Measurements from ENCODE around the gene GFOD2.
A peak's percentile ranks its signal among the peaks of the same experiment; 100 is the strongest.

GFOD2 gene

DNA sequence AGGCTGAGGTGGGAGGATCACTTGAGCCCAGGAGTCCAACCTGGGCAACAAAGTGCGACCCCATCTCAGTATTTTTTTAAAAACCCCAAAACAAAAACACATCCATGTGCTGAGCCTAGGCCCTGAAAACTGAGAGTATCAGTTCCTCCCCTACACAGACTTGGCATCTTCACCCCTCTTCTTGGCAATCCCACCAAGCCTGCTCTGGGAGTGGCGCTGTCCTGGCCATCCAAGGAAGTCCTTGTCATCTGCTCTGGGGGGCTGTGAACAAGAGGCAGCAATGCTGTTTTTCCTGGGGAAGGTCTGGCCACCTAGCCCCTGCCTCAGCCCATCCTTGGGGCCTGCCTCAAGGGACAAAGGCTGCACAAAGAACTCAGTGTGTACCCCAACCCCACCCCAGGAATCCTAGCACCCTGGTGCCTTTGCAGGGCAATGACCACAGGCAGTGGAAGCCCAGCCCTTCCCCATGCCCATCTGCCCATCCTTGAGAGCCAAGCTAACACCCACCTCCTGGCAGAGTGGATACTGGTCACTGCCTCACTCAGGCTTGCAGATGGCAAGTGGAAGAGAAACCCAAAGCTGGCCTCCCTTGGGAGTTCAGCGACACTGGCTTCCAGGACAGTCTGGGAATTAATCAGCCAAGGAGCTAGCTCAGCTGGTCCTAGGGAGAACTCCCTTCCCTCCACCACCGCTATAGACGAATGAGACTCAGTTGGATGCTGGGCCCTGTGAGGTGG lies 14.8 kb upstream of the GFOD2 start:
- H3K27ac ChIP-seq: no peak overlapping the region

DNA sequence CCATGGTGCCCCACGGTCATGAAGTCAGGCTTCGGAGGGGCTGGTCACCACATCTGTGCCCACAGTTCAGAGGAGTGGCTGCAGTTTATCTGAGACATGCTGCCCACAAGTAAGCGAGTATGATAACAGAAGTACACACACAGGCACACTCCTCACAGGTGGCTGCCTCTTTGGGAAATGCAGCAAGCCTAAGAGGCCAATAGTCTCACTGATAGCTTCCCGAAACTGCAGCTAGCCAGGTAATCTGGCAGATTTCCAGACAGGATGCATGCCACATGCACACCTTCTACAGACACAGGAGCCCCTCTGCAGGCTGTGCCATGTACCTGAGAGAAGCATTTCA lies 12.6 kb upstream of the GFOD2 start:
- DNase-seq (ENCODE audit: low read depth, low spot score): no peak
- H3K27ac ChIP-seq: no peak overlapping the region

More for the DNA sequence above, 14.8 kb upstream of the GFOD2 start:
- no peak for DNase-seq (ENCODE audit: low read depth, low spot score)

DNA sequence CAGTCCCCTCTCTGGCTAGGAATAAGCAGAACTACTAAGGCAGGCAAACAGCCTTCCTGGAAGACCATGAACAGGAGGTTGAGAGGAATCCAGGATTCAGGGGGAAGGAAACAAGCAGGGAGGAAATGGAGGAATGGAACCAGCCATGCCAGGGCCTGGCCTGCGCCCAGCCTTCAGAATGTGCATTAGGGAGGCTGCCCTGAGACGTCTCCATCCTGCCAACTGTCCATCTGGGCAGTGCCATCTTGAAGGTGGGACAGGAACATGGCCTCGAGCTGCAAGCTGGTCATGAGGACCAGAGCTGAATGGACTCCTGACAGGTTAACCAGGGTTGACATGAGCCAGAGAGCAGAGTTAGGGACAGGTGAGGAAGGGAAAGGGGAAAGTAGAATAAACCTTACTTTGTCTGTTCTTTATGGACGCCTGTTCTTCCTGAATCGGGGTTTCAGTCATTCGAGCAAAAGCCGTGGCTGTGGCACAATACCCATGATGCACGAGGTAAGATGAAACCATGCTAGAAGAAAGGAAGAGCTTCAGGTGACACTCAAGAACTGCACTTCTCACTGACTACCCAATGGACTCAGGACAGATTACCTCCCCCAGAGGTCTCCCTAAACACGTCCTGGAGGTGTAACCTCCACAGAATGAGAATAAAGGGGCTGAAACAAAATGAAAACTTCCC lies 12.1 kb upstream of the GFOD2 start:
- no peak overlapping the region for H3K27ac ChIP-seq

DNA sequence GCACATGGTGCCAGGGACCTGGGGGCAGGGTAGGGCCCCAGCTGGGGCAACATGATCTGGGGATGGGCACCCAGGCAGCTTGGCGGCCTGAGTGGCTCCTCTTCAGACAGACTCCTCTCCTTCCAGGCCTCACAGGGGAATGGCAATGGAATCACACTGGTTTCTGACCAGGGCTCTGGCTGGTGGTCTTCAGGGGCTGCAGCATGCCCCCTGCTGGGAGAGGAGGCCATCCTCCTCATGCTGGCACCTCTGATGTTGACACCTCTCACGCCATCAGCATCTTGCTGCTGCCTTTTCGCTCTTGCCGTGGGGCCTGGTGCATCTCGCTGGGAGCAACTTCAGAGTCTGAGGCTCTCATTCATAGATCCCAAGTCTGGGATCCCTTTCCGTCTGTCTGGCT lies 11.2 kb upstream of the GFOD2 start:
- H3K27ac ChIP-seq: no peak overlapping the region
- no peak for DNase-seq (ENCODE audit: low read depth, low spot score)

More for the DNA sequence above, 12.1 kb upstream of the GFOD2 start:
- DNase-seq (ENCODE audit: low read depth, low spot score): no peak

DNA sequence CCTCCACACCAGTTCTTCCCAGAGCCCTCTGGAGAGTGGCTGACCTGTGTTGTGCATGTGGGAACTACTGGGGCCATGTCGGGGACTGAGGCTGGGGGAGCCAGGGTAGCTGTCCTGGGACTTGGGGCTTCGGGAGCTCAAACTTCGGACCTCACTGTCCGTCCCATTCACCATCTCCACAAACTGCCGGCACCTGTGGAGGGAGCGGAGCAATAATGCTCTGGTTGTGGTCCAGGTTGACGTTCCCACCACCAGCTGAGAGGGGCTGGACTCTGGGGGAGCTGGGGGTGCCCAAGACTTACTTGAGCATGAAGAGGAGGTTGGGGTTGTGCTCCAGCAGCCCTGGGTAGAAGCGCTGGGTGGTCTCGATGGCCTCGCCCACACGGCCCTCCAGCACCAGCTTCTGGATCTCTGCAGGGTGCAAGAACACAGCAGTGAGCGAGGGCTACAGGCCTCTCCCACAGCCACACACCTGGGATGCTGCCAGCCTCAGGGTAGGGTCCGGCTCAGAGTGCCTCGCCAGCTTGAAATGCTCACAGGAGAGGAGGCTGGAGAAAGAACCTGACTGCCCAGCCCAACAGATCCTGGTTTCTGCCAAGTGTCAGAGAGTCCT lies 10.6 kb upstream of the GFOD2 start:
- no peak for DNase-seq (ENCODE audit: low read depth, low spot score)

DNA sequence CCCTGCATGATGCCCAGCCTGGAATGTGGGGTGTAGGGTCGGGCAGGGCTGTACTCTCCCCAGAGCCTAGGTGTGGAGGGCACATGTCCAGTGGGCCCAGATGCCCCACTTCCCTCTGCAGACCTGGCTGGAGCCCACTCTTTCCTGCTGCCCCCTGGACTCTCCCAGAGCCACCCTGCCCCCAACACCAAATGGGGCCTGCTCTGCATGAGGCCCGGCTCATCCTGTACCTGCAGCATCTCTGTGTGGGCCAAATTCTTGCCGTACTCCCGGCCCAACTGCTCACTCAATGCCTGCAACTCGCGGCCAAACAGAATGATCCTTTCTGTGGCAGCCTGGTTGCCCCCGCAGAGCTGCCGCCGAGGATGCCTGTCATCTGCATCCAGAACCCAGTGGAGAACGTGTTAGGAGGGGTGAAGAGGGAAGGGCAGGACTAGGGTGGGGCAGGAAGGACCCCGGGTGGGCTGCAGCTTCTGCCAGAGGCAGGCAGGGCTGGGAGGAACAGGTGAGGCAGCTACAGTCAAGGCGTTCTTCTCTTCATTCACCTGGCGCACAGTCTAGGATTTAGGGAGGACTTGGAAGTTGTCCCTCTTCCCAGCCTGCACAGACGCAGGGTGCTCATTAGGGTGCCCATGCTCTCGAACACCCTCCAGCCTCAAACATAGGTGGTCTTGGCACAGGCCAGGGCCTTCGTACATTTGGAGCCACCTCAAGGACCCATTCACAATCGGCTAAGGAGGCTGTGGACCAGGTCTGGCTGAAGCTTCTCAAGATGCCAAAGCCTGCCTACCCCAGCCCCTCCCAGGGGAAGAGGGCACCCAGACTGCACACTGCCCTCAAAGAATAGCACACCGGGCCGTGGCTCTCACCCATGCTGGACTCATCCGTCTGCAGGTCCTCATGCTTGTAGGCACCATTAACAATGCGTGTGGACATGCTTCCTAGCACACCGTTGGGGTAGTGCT lies 8.7 kb upstream of the GFOD2 start:
- no peak for DNase-seq (ENCODE audit: low read depth, low spot score)

More for the DNA sequence above, 10.6 kb upstream of the GFOD2 start:
- no peak overlapping the region for H3K27ac ChIP-seq

DNA sequence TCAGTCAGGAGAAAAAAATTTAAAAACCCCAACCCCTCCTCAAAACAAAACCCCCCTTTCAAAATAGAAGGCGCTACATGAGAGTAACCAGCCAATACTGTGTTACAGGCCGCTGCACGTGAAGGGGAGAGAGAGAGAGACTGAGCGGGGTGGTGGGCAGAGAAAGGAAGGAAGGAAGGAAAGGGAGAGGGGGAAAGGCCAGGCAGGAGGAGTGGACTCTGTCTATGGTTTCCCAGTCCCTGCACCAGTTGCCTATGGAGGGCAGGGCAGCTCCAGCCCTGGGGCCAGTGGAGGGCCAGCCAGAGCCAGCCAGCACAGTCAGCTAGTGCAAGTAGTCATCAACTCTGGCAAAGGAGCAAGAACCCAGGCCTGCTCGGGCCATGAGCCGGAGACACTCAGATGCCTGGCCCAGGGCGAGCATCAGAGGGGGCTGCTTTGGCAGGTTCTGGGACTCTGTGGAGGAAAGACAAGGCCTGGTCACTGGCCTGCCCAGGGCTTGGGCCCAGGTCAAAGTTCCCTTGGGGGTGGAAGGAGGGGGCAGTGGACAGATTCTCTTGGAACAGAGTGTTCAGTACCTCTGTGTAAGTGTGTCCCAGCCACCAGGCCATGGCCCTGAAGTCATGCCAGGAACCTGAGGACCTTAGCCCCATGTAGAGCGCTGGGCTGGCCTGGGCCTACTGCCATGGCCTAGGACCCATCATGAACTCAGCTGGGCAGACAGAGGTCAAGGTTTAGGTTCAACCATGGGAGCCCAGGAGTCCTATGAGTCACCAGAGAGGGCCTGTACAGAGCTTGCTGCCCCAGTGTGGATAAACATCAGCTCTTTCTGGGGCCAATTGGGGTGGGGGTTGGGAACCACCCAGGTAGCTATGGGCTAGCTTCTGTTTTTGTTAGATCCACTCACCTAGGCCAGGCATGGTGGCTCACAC lies 7.3 kb upstream of the GFOD2 start:
- DNase-seq (ENCODE audit: low read depth, low spot score): no peak
- no peak overlapping the region for H3K27ac ChIP-seq

More for the DNA sequence above, 8.7 kb upstream of the GFOD2 start:
- no peak overlapping the region for H3K27ac ChIP-seq

DNA sequence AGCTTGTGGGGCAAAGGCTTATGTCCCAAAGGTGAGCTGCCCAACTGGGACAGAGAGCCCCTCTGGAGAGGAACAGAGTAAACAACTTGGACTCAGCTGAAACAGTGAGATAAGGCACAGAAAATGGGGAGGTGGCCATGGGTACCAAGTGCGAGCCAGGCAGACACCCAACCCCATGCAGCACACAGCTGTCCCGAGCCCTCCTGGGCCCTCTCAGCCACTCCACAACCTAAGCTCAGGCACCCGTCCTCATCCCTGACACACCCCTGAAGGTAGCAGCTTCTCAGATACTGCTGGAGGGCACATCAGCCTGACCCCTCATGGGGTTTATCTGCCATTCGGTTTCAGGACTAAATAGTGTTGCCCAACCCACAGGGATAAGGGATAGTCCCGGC lies 4.8 kb upstream of the GFOD2 start:
- peak overlapping the region; percentile 39 for H3K27ac ChIP-seq
- DNase-seq (ENCODE audit: low read depth, low spot score): no peak

DNA sequence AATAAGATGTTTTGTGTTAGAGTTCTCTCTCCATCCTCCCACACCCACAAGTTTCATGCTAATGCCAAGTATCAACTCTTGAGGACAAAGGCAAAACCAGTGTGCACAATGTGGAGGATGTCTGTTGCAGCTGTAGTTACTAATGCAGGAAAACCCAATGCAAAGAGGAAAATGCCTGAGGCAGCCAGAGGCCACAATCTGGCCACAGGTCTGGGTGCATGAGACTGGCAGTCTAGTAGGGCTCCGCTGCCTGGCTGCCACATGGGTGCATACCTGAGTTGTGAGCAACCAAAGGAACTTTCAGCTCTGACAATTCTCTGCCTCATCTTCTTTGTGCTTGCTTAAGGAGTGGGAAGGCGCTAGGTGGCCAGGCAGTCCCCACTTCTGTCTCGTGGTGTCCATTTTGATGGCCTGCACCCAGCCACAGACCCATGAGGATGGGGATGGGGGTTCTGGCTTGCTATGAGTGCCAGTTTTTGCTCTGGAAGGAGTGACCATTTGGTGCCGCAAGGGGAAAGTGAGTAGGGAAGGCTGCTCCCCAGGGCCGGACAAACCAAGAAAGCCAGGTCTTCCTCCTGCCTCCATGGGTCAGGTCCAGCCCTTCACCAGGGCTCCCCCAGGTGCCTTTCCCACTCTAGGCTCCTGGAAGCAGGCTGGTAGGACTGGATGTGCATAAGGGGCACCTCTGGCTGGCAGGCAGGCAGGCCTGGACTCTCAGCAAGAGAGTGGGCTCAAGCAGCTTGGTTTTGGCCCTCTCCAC lies 4.2 kb upstream of the GFOD2 start:
- H3K27ac ChIP-seq: peak overlapping the region; percentile 39
- DNase-seq (ENCODE audit: low read depth, low spot score): peak; percentile 52

DNA sequence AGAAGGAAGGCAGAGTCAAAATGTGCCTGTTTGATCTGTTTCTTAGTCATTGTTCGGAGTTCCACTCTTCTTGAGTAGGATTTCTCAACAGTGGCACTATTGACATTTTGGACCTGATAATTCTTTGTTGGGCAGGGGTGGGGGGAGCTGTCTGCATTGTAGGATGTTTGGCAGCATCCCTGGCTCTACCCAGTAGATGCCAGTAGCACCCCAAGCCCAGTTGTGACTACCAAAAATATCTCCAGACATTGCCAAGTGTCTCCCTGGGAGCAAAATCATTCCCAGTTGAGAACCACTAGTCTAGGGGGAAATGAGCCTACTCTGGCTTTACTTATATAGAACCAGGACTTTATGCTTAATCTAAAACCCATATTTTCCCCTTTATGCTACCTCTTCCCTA lies 1.1 kb upstream of the GFOD2 start:
- peak overlapping the region; percentile 69 for H3K27ac ChIP-seq
- no peak for DNase-seq (ENCODE audit: low read depth, low spot score)

DNA sequence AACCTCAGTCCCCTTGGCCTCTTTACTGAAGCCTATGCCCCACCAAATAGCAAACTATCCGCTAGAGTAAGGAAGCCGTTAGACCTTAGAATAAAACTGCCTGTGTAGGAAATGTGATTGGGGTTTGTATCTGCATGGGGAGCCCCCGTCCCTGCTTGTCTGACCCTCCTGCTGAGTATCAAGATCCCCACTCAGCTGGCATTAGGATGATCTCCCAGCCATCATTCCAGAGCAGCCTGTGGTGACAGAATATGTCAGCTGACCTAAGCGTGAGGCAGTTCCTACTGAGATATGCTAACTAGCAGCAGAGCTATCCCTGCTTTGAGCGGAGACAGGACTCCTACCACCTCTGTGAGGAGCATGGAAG lies 645 bp upstream of the GFOD2 start:
- H3K27ac ChIP-seq: peak overlapping the region; percentile 69
- no peak for DNase-seq (ENCODE audit: low read depth, low spot score)

DNA sequence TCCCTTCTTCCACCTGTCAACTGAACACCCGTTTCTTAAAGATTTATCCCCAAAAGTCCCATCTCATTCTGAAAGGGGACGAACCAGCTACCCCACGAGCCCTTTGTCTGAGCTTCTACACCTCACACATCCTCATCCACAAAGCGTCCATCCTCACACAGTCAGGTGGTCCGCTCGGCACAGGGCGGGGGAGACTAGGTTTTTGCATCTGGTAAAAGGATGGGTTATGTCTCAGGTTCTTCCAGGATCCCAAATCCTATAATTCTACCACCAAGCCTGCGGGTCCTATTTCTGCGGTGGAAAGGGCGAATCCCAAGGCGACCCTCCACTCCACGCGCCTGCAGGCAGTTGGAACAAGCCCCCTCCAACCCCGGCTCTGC lies 458 bp downstream of the GFOD2 start:
- H3K27ac ChIP-seq: peak overlapping the region; percentile 69
- DNase-seq (ENCODE audit: low read depth, low spot score): no peak

DNA sequence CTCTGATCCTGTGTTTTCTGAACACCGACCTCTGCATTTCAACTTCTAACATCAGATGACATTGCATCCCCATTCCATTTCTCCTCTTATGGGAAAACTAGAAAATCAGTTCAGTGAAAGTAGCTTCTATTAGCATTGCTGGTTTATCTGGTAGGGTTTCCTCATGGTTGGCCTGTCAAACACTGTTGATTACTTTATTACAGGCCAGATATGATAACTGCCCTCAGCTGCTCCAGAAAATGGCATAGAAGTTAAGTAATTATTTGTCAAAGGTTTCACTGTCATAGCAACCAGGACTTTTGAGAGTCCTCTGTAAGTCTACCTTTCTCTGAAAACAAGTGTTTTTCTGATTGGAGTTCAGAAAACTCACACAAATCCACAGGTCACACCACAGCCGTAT lies 3.0 kb downstream of the GFOD2 start:
- H3K27ac ChIP-seq: no peak overlapping the region
- DNase-seq (ENCODE audit: low read depth, low spot score): no peak

DNA sequence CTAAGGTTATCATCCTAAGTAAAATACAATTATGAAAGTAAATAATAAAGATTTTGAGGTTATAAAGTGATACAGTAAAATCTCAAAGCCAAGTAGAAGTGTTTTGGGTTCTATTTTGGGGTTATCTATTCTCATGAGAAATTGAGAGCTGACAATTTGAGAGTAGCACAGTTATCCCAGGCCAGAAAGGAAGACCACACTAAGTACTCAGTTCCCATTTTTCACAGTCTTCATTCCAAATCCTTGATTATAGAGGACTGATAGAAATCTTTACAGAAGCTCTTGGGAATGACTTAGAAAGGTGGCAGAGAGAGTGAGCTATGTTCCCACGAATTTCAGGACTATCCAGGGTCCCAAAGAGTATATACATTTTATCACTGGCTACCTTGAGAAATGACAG lies 4.6 kb downstream of the GFOD2 start:
- no peak for DNase-seq (ENCODE audit: low read depth, low spot score)
- no peak overlapping the region for H3K27ac ChIP-seq

DNA sequence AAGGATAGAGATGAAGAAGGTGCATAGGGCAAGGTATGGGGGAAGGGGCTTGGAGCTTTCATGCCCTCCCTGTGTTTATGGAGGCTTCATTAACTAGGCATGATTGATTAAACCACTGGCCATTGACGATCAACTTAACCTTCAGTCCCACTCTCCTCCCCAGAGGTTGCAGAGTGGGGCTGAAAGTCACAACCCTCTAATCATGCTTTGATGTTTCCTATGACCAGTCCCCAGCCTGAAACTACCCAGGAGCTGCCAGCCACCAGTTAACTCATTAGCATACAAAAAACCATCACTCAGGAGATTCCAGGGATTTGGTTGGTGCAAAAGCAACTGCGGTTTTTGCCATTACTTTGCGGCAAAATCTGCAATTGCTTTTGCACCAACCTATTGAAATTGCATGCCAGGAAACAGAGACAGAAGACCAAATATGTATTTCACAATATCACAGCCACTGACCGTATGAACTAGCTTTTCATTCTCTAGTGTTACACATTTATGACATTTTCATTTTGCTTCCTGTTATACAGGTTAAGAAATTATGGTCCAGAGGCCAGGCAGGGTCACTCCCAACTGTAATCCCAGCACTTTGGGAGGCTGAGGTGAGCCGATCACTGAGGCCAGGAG lies 5.4 kb downstream of the GFOD2 start:
- H3K27ac ChIP-seq: no peak overlapping the region
- DNase-seq (ENCODE audit: low read depth, low spot score): no peak

DNA sequence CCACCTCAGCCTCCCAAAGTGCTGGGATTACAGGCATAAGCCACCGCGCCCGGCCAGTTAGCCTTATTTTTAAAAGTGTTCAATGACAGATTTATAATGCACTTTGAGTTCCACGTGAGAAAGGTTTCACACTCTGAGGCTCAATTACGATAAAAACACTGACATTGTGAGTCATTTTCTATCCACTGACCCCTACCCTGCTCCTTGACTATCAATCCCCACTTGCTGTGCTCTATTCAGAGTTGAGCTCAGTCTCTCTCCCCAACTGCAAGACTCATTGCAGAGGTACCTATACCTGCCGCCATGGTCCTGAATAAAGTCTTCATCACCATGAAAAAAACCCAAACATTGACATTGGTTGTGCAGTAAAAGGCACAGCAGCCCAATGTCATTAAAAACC lies 8.5 kb downstream of the GFOD2 start:
- H3K27ac ChIP-seq: no peak overlapping the region
- DNase-seq (ENCODE audit: low read depth, low spot score): no peak

DNA sequence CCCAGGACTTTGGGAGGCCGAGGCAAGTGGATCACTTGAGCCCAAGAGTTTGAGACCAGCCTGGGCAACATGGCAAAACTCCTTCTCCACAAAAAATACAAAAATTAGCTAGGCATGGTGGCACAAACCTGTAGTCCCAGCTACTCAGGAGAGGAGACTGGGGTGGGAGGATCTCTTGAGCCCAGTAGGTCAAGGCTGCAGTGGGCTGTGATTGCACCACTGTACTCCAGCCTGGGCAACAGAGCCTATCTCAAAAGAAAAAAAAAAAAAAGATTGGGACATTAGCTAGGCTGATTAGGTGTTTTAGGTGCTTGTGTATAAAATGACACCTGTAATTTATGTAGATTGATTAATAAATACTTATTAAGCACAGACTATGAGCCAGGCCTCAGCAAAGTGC lies 10.1 kb downstream of the GFOD2 start:
- H3K27ac ChIP-seq: peak overlapping the region; percentile 48
- no peak for DNase-seq (ENCODE audit: low read depth, low spot score)

DNA sequence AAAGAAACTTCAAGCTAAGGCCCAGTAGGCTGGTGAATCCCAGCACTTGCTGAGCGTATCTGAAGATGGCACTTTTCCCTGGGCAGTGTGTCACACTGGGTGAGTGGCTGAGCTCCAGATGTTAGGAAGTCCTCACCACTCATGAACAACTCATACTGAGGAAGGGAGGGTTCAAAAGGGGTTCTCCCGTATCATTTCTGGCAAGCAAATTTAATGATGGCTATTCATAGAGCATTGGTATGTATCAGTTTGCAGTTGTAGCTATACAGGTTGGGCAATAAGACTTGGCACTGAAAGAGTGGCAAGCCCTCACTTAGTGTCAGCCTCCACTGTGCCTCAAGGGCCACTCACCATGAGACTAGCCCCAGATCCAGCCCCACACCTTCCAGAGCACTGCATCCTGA lies 10.7 kb downstream of the GFOD2 start:
- DNase-seq (ENCODE audit: low read depth, low spot score): no peak
- peak overlapping the region; percentile 48 for H3K27ac ChIP-seq

All from epithelial cell of prostate (primary cell).